ENCODE data around the gene EXT2.

Gene EXT2

DNA sequence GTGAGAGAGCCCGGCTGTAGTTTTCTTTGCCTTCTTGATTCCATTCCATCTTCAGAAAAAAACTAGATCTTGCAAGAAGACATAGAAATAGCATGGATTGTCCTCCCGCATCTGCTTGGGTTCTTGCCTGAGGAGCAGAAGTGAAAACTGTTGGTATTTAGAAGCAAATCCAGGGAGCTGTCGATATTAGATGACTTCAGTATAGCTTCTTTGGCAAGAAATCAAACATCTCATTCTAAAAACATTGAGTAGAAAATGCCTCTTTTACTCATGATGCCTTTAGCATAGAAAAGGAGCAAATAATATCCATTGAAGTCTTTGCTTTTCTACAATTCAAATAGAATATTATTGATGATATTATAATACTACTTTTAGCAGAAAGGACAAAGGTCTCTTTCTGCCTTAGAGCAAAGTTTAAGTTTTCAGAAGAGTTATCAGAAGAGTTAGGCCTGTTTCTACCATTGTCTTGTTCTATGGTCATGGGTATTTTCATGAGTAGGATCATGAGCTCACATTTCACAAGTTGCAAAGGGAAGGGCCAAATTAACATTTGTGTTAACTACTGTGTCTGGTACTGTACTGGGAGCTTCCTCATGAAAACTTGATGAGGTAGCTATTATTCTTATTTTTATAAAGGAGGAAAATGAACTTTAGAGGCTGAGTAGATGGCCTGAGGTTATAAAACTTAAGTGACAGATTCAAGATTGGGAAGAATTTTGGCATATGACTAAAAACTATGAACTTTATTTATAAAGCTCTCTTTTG is 49.7 kb downstream of the EXT2 start:
- Histone ChIP-seq H3K79me1 (replicated peaks; ENCODE audit: low read length, poor library complexity, severe bottlenecking) (peaks cover 2% of the 10 kb centered on the region), H2BK12ac (ENCODE audit: low read length in 2 of 2) (no peak overlapping the region), H3K4me2 (ENCODE audit: low read length, poor library complexity, severe bottlenecking) (no peak overlapping the region), H3K27me3 (ENCODE audit: control insufficient read depth in 1 of 2, insufficient read depth in 1 of 2, low read length in 2 of 2) (no peaks in the 10 kb centered on the region), H3K4me1 (ENCODE audit: control insufficient read depth, insufficient read depth, low read depth, low read length) (no peaks in the 10 kb centered on the region), H2BK15ac (ENCODE audit: low read depth, poor library complexity, severe bottlenecking) (no peak overlapping the region), H3K4me3 (ENCODE audit: insufficient read depth in 1 of 2, low read depth in 1 of 2, low read length in 2 of 2) (no peak overlapping the region), H3K14ac (ENCODE audit: low read length in 2 of 2) (no peak overlapping the region), H2AK5ac (ENCODE audit: low read length, severe bottlenecking) (no peak overlapping the region), H4K91ac (ENCODE audit: low read length) (no peak overlapping the region), H3K36me3 (ENCODE audit: control insufficient read depth in 1 of 2, insufficient read depth in 2 of 2, low read depth in 1 of 2, low read length in 2 of 2) (peaks cover 3 to 36% of the 10 kb centered on the region in 2 experiments), H3K4ac (ENCODE audit: low read depth in 1 of 2, low read length in 2 of 2) (no peak overlapping the region), H2AFZ (ENCODE audit: low read depth, low read length) (no peak overlapping the region), H4K8ac (ENCODE audit: low read length) (no peak overlapping the region), H2BK120ac (ENCODE audit: low read depth, low read length) (no peak overlapping the region), H3K9me3 (ENCODE audit: control insufficient read depth, low read length) (no peaks in the 10 kb centered on the region), H3K23ac (ENCODE audit: low read length in 2 of 2) (no peak overlapping the region), H2BK5ac (ENCODE audit: low read depth, low read length, poor library complexity, severe bottlenecking) (no peak overlapping the region), H3K9ac (ENCODE audit: low read length) (no peak overlapping the region), H3K18ac (ENCODE audit: low read depth in 1 of 2, low read length in 2 of 2) (no peak overlapping the region), H3K27ac (ENCODE audit: low read length, poor library complexity, severe bottlenecking) (no peak overlapping the region)
- 100% methylated on average over 1 of the region's 3 CpGs for WGBS
- no peak for DNase-seq

DNA sequence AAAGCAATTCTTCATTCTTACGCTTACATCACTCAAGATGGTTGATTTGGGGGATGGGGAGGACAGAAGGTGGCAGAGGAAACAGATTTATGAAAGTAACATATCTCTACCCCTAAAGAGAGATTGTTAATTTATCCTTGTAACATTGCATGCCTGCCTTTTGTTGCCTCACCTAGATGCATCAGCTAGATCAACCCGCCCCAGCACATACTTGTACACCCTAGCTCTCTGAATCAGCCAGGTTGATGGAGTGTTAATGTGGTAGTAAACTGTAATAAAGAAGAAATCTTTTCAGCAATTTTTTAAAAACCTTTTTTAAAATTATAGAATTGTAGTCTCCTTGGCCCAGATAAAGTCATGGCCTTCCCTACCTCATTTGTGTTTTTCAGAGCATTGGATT is 51.5 kb downstream of the EXT2 start:
- no peak for DNase-seq
- WGBS = no CpG with 5 or more reads among the region's 2 CpGs
- Histone ChIP-seq H3K4me2 (ENCODE audit: low read length, poor library complexity, severe bottlenecking) (no peak overlapping the region), H3K4ac (ENCODE audit: low read depth in 1 of 2, low read length in 2 of 2) (no peak overlapping the region), H3K18ac (ENCODE audit: low read depth in 1 of 2, low read length in 2 of 2) (no peak overlapping the region), H2BK120ac (ENCODE audit: low read depth, low read length) (no peak overlapping the region), H3K14ac (ENCODE audit: low read length in 2 of 2) (no peak overlapping the region), H3K4me3 (ENCODE audit: insufficient read depth in 1 of 2, low read depth in 1 of 2, low read length in 2 of 2) (no peak overlapping the region), H3K9ac (ENCODE audit: low read length) (no peak overlapping the region), H3K23ac (ENCODE audit: low read length in 2 of 2) (no peak overlapping the region), H2BK15ac (ENCODE audit: low read depth, poor library complexity, severe bottlenecking) (no peak overlapping the region), H2AK5ac (ENCODE audit: low read length, severe bottlenecking) (no peak overlapping the region), H3K36me3 (ENCODE audit: control insufficient read depth in 1 of 2, insufficient read depth in 2 of 2, low read depth in 1 of 2, low read length in 2 of 2) (peaks cover 3 to 52% of the 10 kb centered on the region in 2 experiments), H3K4me1 (ENCODE audit: control insufficient read depth, insufficient read depth, low read depth, low read length) (no peaks in the 10 kb centered on the region), H3K9me3 (ENCODE audit: control insufficient read depth, low read length) (no peaks in the 10 kb centered on the region), H3K27me3 (ENCODE audit: control insufficient read depth in 1 of 2, insufficient read depth in 1 of 2, low read length in 2 of 2) (no peaks in the 10 kb centered on the region), H3K79me1 (replicated peaks; ENCODE audit: low read length, poor library complexity, severe bottlenecking) (peaks cover 4% of the 10 kb centered on the region), H3K27ac (ENCODE audit: low read length, poor library complexity, severe bottlenecking) (no peak overlapping the region), H2BK12ac (ENCODE audit: low read length in 2 of 2) (no peak overlapping the region), H4K91ac (ENCODE audit: low read length) (no peak overlapping the region), H2AFZ (ENCODE audit: low read depth, low read length) (no peak overlapping the region), H4K8ac (ENCODE audit: low read length) (no peak overlapping the region), H2BK5ac (ENCODE audit: low read depth, low read length, poor library complexity, severe bottlenecking) (no peak overlapping the region)

DNA sequence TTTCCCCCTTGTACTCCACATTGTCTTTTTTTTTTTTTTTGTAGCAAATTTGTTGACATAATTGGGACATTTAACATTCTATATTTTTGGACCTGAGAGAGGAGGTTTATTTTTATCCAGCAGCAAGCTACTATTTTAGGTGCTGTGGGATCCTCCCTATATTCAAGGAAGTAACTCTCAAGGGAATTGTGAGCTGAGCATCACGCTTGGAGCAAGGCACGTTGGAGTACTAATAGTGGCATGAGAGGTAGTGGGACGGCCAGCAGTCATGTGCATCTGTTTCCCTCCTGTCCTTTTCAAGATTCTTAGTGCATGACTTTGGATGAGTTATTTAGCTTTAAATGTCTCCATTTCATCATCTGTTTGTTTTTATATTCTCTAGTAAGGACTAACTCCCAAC is 52.3 kb downstream of the EXT2 start:
- Histone ChIP-seq H2BK15ac (ENCODE audit: low read depth, poor library complexity, severe bottlenecking) (no peak overlapping the region), H3K36me3 (ENCODE audit: control insufficient read depth in 1 of 2, insufficient read depth in 2 of 2, low read depth in 1 of 2, low read length in 2 of 2) (peaks cover 3 to 55% of the 10 kb centered on the region in 2 experiments), H3K27me3 (ENCODE audit: control insufficient read depth in 1 of 2, insufficient read depth in 1 of 2, low read length in 2 of 2) (no peaks in the 10 kb centered on the region), H3K4me2 (ENCODE audit: low read length, poor library complexity, severe bottlenecking) (no peak overlapping the region), H4K8ac (ENCODE audit: low read length) (no peak overlapping the region), H2BK12ac (ENCODE audit: low read length in 2 of 2) (no peak overlapping the region), H3K14ac (ENCODE audit: low read length in 2 of 2) (no peak overlapping the region), H3K4me3 (ENCODE audit: insufficient read depth in 1 of 2, low read depth in 1 of 2, low read length in 2 of 2) (no peak overlapping the region), H3K79me1 (replicated peaks; ENCODE audit: low read length, poor library complexity, severe bottlenecking) (peaks cover 5% of the 10 kb centered on the region), H2AK5ac (ENCODE audit: low read length, severe bottlenecking) (no peak overlapping the region), H3K27ac (ENCODE audit: low read length, poor library complexity, severe bottlenecking) (no peak overlapping the region), H3K4ac (ENCODE audit: low read depth in 1 of 2, low read length in 2 of 2) (no peak overlapping the region), H3K9me3 (ENCODE audit: control insufficient read depth, low read length) (no peaks in the 10 kb centered on the region), H3K18ac (ENCODE audit: low read depth in 1 of 2, low read length in 2 of 2) (no peak overlapping the region), H2BK120ac (ENCODE audit: low read depth, low read length) (no peak overlapping the region), H3K23ac (ENCODE audit: low read length in 2 of 2) (no peak overlapping the region), H3K9ac (ENCODE audit: low read length) (no peak overlapping the region), H4K91ac (ENCODE audit: low read length) (no peak overlapping the region), H3K4me1 (ENCODE audit: control insufficient read depth, insufficient read depth, low read depth, low read length) (no peaks in the 10 kb centered on the region), H2AFZ (ENCODE audit: low read depth, low read length) (no peak overlapping the region), H2BK5ac (ENCODE audit: low read depth, low read length, poor library complexity, severe bottlenecking) (no peak overlapping the region)
- no peak for DNase-seq
- 93% methylated on average over 3 of the region's 3 CpGs for WGBS

DNA sequence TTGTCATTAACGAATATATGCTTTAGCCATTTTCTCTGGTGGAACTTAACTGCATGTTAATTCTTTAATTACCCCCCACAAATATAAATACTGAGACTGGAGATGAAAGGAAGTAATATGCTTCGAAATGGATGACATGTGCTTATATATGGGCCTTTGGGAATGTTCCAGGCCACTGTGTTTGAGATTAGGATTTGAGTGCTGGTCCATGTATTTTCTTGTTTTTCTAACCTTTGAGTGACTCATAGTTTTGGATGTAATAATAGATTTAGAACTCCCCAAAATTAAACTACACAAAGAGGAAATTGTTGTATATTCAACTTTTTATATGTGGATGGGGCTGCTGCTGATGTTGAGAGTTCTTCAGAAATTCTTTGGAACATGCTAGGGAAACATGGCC is 54.2 kb downstream of the EXT2 start:
- H2BK5ac ChIP-seq (ENCODE audit: low read depth, low read length, poor library complexity, severe bottlenecking) = no peak overlapping the region
- H3K23ac ChIP-seq (ENCODE audit: low read length in 2 of 2) = no peak overlapping the region
- H2BK12ac ChIP-seq (ENCODE audit: low read length in 2 of 2) = no peak overlapping the region
- H3K79me1 ChIP-seq (replicated peaks; ENCODE audit: low read length, poor library complexity, severe bottlenecking) = peaks cover 7% of the 10 kb centered on the region
- H3K4me3 ChIP-seq (ENCODE audit: insufficient read depth in 1 of 2, low read depth in 1 of 2, low read length in 2 of 2) = no peak overlapping the region
- no peak overlapping the region for H2BK15ac ChIP-seq (ENCODE audit: low read depth, poor library complexity, severe bottlenecking)
- H3K4me1 ChIP-seq (ENCODE audit: control insufficient read depth, insufficient read depth, low read depth, low read length) = no peaks in the 10 kb centered on the region
- H2BK120ac ChIP-seq (ENCODE audit: low read depth, low read length) = no peak overlapping the region
- H3K18ac ChIP-seq (ENCODE audit: low read depth in 1 of 2, low read length in 2 of 2) = no peak overlapping the region
- H3K4ac ChIP-seq (ENCODE audit: low read depth in 1 of 2, low read length in 2 of 2) = no peak overlapping the region
- H2AK5ac ChIP-seq (ENCODE audit: low read length, severe bottlenecking) = no peak overlapping the region
- no peak overlapping the region for H3K4me2 ChIP-seq (ENCODE audit: low read length, poor library complexity, severe bottlenecking)
- H4K91ac ChIP-seq (ENCODE audit: low read length) = no peak overlapping the region
- H3K27ac ChIP-seq (ENCODE audit: low read length, poor library complexity, severe bottlenecking) = no peak overlapping the region
- no peak overlapping the region for H3K14ac ChIP-seq (ENCODE audit: low read length in 2 of 2)
- H3K36me3 ChIP-seq (ENCODE audit: control insufficient read depth in 1 of 2, insufficient read depth in 2 of 2, low read depth in 1 of 2, low read length in 2 of 2) = peaks cover 3 to 44% of the 10 kb centered on the region in 2 experiments
- H3K9me3 ChIP-seq (ENCODE audit: control insufficient read depth, low read length) = no peaks in the 10 kb centered on the region
- 100% methylated on average over 2 of the region's 2 CpGs for WGBS
- H3K27me3 ChIP-seq (ENCODE audit: control insufficient read depth in 1 of 2, insufficient read depth in 1 of 2, low read length in 2 of 2) = no peaks in the 10 kb centered on the region
- H3K9ac ChIP-seq (ENCODE audit: low read length) = no peak overlapping the region
- no peak overlapping the region for H2AFZ ChIP-seq (ENCODE audit: low read depth, low read length)
- no peak for DNase-seq
- no peak overlapping the region for H4K8ac ChIP-seq (ENCODE audit: low read length)
